NCI-H526 treated with DMSO at 0.1 percent for 48 hours (cell line): Measurements from ENCODE around the gene SLCO6A1.

Source experiments
- DNase-seq: peaks from one replicate; lab custom pipeline; 2025; lab: John Stamatoyannopoulos, UW

Gene SLCO6A1

DNA sequence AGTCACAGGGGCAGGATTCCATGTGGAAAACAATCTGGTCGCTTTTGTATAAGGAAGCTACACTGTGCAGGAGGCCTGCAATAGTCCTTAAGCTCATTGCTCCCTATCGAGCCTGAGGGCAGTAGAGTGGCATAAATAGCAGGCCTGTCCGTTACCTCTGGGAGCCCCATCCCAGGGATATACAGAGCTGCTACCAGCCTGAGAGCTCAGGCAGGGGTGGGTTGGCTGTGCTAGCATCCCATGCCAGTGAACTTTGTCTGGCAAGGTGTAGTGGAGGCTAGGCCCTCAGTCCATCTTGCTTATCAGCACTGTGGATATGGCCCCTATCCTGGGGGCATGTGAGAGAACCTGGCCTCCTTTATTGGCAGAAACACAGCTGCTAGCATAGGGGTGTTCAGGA is 47.7 kb downstream of the SLCO6A1 start:
- no peak for DNase-seq

DNA sequence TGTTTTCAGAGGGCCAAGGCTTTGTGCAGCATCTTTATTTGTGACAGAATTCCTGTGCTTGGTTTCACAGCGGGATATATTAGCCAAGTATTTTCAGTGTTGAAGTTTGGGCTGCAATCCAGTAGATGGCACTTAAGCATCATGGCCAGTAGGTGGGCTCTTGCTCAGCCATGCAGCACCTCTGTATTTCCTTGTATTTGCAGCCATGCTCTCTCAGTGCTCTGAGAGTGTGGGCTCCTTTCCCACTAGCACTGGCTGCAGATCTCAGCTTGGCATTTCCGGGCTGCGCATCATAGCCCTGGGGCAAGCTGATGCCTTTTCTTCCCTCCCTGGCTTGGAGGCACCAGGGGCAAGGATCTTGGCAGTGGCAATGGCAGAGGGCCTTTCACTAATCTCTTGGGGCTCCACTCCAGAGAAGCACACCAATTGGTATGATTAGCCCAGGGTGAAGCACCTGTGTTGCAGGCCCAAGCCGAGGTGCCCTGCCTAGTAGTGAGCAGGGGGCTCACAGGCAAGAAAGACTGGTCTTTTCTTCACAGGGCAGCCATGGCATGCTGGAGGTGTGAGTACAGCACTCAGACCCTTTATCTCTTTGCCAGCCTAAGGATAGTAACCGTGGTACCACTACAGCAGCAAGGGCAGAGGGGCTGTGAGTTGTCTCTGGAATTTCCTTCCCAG is 48.3 kb downstream of the SLCO6A1 start:
- no peak for DNase-seq

DNA sequence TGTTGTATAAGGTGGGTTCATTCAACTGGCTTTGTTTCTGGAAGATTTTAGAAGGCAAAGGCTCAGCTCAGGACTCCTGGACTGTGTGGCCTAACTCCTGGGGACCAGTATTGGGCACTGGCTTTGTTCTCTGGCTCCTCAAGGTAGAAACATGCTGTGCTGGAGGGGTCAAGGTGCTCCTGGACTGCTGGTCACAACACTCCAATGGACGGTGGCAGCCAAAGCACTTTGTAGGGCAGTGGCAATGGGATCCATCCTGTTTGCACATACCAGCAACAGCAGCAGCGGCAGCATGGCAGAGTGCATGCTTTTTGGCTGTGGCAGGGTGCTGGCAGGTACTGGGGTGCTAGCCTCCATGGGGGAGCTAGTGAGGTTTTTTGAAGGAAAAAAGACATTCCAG is 65.3 kb downstream of the SLCO6A1 start:
- DNase-seq, result no peak

DNA sequence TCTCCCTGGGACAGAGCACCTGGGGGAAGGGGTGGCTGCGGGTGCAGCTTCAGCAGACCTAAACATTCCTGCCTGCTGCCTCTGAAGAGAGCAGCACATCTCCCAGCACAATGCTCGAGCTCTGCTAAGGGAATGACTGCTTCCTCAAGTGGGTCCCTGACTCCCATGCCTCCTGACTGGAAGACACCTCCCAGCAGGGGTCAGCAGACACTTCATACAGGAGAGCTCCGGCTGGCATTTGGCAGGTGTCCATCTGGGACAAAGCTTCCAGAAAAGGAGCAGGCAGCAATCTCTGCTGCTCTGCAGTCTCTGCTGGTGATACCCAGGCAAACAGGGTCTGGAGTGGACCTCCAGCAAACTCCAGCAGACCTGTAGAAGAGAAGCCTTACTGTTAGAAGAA is 77.2 kb downstream of the SLCO6A1 start:
- no peak for DNase-seq

DNA sequence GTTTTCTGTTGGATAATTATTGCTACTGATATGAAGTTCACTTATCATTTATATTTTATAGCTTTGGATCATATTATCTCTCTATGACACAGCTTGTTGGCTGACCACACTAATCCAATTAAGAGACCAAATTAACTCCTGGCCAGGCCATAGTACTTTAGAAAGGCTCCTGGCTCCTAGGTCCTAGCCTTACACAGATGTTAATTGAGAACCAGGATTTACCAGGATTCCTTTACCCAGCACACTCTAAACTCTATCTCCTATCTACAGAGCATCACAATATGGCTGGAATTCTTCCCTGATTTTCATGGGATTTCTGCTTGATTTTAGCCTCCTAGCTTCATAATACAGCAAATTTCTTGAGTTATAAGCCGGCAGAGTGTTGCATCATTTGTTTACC is 80.3 kb downstream of the SLCO6A1 start:
- no peak for DNase-seq

DNA sequence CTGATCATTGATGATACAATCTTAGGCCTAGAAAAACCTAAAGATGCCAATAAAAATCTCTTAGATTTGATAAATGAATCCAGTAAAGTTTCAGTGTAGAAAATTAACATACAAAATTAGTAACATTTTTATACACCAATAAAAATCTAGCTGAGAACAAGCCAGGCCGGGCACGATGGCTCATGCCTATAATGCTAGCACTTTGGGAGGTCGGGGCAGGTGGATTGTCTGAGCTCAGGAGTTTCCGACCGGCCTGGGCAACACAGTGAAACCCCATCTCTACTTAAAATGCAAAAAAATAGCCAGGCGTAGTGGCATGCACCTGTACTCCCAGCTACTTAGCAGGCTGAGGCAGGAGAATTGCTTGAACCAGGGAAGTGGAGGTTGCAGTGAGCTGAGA is 84.4 kb downstream of the SLCO6A1 start:
- DNase-seq, result no peak

DNA sequence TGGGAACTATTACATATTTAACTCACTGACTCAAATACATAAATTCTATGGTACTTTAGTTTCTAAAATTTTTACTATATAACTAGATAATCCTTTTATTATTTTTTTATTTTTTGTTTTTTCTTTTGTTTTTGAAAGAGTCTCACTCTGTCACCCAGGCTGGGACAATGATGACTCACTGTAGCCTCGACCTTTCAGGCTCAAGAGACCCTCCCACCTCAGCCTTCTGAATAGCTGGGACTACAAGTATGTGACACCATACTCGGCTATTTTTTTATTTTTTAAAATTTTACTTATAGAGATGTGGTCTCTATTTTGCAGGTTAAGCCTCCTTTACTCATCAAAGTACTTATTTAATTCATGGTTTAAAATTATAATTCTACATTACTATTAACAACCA is 110.6 kb downstream of the SLCO6A1 start:
- DNase-seq, result no peak

DNA sequence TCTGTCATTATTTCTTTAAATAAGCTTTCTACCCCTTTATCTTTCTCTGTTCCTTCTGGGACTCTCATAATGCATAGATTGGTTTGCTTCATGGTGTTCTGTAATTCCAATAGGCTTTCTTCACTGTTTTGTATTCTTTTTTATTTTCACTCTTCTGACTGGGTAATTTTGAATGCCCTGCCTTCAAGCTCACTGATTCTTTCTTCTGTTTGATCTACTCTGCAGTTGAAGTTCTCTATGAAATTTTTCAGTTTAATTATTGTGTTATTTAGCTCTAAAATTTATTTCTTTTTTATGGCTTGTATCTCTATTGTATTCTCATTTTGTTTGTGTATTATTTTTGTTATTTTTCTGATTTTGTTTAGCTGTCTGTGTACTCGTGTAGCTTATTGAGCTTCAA is 113.4 kb downstream of the SLCO6A1 start:
- no peak for DNase-seq

DNA sequence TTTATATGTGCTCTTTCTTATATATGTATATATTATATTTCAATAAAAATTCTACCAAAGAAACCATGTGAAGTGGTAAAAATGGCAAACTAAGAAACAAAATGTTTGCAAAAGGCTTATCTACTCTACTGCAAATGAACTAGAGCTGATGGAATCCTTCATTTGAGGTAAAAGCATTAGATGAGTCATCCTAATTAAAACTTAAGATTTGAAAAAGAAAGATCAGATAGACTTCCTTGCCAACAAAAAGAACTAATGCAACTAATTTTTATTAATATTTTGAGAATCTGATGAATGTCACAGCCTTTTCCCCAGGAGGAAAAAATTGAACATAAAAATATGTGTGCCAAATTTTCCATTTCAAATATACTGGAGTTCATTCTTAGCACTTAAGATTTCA is 118.6 kb downstream of the SLCO6A1 start:
- no peak for DNase-seq

DNA sequence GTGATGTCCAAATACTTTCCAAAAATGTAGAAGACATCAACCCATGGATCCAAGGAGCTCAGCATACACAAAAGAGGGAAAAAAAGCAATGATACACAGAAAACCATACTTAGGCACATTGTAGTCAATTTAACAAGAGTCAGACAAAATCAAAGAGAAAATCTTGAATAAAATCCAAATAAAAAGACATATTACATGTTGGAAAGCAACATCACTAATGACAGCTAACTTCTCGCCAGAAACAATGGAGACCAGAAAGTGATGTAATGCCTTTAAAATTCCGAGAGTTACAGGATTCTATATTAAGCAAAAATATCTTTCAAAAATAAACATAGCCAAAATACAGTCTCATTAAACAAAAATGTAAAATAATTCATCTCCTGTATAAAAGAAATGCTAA is 122.9 kb downstream of the SLCO6A1 start:
- DNase-seq, result no peak

DNA sequence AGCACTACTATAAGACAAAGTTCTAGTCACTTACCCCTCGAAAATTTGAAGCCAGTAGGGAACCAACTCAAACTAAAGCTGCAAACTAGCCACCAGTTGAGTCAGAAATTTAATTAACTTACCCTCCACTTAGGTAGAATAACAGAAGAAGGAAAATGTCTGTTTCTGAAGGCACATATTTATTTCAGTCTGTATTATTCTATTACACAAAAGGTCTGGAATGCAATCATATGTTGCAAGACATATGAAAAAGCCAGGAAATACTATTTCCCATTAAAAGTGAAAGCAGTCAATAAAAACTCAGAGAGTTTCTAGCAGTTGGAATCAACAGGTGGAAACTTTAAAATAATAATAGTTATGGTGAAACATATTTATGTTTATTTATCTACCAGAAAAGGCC is 123.5 kb downstream of the SLCO6A1 start:
- DNase-seq, result no peak

DNA sequence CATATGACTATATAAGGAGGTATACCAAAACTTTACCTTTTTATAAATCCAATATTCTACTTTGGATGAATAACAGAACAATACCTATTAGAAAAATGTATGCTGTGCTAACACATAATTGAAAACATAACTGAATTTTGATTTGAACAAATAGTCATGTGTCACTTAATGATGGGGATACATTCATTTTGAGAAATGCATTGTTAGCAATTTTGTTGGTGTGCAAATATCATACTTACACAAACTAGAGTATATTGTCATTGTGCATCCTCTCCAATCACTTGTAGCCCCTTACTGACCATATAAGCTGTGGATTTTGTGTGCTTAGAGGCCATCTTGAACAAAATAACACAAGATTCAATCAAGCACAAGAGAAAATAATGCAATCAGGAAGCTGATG is 130.4 kb downstream of the SLCO6A1 start:
- DNase-seq, result no peak

DNA sequence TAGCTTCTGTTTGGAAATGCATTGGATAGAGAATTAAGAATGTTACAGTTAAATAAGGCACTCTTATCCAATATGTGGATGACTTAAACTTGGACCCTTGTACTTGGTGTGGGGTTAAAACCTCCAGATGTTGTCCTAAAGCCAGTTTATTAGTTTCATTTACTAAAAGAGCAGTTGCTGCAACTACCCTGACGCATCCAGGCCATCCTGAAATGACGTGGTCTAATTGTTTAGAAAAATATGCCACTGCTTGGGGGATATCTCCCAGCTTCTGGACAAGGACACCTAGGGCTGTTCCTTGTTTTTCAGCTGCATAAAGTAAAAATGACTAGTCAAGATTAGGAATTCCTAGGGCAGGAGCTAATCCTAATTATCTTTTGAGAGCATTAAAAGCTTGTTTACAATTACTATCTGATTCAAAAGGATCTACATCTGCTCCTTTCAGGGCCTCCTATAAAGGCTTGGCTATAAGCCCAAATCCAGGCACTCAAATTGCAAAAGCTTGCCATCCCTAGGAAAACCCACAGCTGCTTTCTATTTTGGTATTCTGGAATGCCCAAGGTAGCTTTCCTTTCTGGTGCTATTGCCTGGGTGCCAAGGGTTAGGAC is 157.0 kb downstream of the SLCO6A1 start:
- DNase-seq, result no peak

DNA sequence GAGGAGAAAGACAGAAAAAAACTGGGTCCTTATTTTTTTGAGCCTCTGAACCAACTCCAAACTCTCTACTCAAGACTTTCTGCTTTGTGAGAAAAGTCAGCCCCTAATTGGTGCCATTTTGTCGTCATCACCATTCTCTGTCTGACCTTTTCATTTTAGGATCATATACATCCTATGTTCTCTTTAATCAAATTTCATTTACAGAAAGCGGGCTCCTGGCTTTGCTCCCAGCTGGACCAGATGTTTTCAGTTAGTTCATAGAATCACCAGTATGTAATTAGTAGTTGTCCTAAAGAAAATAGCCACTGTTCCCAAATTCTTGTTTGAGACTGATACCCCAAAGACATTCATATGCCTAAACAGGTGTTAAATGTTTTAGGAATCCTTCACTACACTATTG is 174.1 kb downstream of the SLCO6A1 start:
- no peak for DNase-seq
